Trophoblast cell (in vitro differentiated cells and primary cell): ENCODE results near the gene SNX25.
"Not testable (repeated sequence)": the region's sequence is repeated elsewhere in the genome, so short reads cannot be mapped to it uniquely, and the experiment has no call there.

Experiments
- DNase-seq, 2 donors: peaks; one replicate each; pipeline ENCODE4 v3.0.0-alpha.2; 2016
- H2AFZ ChIP-seq: 2 replicates; pipeline ENCODE4 v1.6.1; 2013; ENCODE audit warnings: low read length, moderate library complexity, mild to moderate bottlenecking; ENCODE audit not compliant: insufficient read depth, poor library complexity
- H2AK5ac ChIP-seq: 2 replicates; pipeline ENCODE4 v1.6.1; 2013; ENCODE audit warnings: mild to moderate bottlenecking, low read length
- H2BK120ac ChIP-seq: 2 replicates; pipeline ENCODE4 v1.6.1; 2013; ENCODE audit warnings: low read length, mild to moderate bottlenecking, moderate library complexity; ENCODE audit not compliant: insufficient read depth, poor library complexity
- H2BK12ac ChIP-seq: 2 replicates; pipeline ENCODE4 v1.6.1; 2013; ENCODE audit warnings: mild to moderate bottlenecking, low read length, moderate library complexity
- H2BK5ac ChIP-seq: 2 replicates; pipeline ENCODE4 v1.6.1; 2013; ENCODE audit warnings: low read length, low read depth, moderate library complexity, mild to moderate bottlenecking; ENCODE audit not compliant: poor library complexity
- H3K14ac ChIP-seq: 2 replicates; pipeline ENCODE4 v1.6.1; 2013; ENCODE audit warnings: mild to moderate bottlenecking, low read length
- H3K18ac ChIP-seq: 2 replicates; pipeline ENCODE4 v1.6.1; 2013; ENCODE audit warnings: mild to moderate bottlenecking, low read length
- H3K23ac ChIP-seq: 2 replicates; pipeline ENCODE4 v1.6.1; 2013; ENCODE audit warnings: low read length
- H3K27ac ChIP-seq: 2 replicates; pipeline ENCODE4 v1.5.1; 2013; ENCODE audit warnings: low read depth, mild to moderate bottlenecking, inconsistent platforms, low read length, moderate library complexity
- H3K27me3 ChIP-seq: 2 replicates; pipeline ENCODE4 v1.6.1; 2013; ENCODE audit warnings: inconsistent platforms, mild to moderate bottlenecking, low read length, moderate library complexity; ENCODE audit not compliant: insufficient read depth
- H3K36me3 ChIP-seq, 2 experiments: 1 replicate in 1 of 2; 2 replicates in 1 of 2; pipeline ENCODE4 v1.6.1; 2013; ENCODE audit warnings: low read length in 2 of 2, mild to moderate bottlenecking in 2 of 2, moderate library complexity in 1 of 2; ENCODE audit not compliant: insufficient read depth in 2 of 2, control insufficient read depth in 1 of 2
- H3K4ac ChIP-seq: 2 replicates; pipeline ENCODE4 v1.6.1; 2013; ENCODE audit warnings: low read depth, mild to moderate bottlenecking, low read length, moderate library complexity
- H3K4me1 ChIP-seq, 2 experiments: 1 replicate in 1 of 2; 2 replicates in 1 of 2; pipeline ENCODE4 v1.6.1; 2013; ENCODE audit warnings: low read length in 2 of 2, mild to moderate bottlenecking in 2 of 2, moderate library complexity in 1 of 2; ENCODE audit not compliant: insufficient read depth in 2 of 2, control insufficient read depth in 1 of 2
- H3K4me2 ChIP-seq: 2 replicates; pipeline ENCODE4 v1.6.1; 2013; ENCODE audit warnings: inconsistent platforms, mild to moderate bottlenecking, low read length, moderate library complexity
- H3K4me3 ChIP-seq: 2 replicates; pipeline ENCODE4 v1.5.1; 2013; ENCODE audit warnings: mild to moderate bottlenecking, low read depth, low read length, inconsistent platforms
- H3K79me1 ChIP-seq: one replicate; pipeline ENCODE4 v1.6.1; 2013; ENCODE audit warnings: low read length
- H3K79me2 ChIP-seq: 2 replicates; pipeline ENCODE4 v1.6.1; 2013; ENCODE audit warnings: low read length, mild to moderate bottlenecking; ENCODE audit not compliant: control insufficient read depth, insufficient read depth, poor library complexity
- H3K9ac ChIP-seq: 2 replicates; pipeline ENCODE4 v1.6.1; 2013; ENCODE audit warnings: mild to moderate bottlenecking, low read length
- H3K9me3 ChIP-seq: 2 replicates; pipeline ENCODE4 v1.6.1; 2013; ENCODE audit warnings: low read depth, mild to moderate bottlenecking, control low read depth, inconsistent platforms, low read length; ENCODE audit not compliant: insufficient read depth
- H4K12ac ChIP-seq: 2 replicates; pipeline ENCODE4 v1.6.1; 2013; ENCODE audit warnings: low read depth, mild to moderate bottlenecking, low read length, moderate library complexity
- H4K8ac ChIP-seq: 2 replicates; pipeline ENCODE4 v1.6.1; 2013; ENCODE audit warnings: low read depth, mild to moderate bottlenecking, low read length, moderate library complexity
- H4K91ac ChIP-seq: one replicate; pipeline ENCODE4 v1.6.1; 2013; ENCODE audit warnings: low read depth, mild to moderate bottlenecking, low read length, moderate library complexity
- WGBS: extraction: QIAGEN DNeasy Blood & Tissue Kit; methylation state at CpG from one replicate; pipeline ENCODE4 v1.1.7; 2013; ENCODE audit warnings: missing lambda C conversion rate; ENCODE audit not compliant: insufficient read length, insufficient coverage; ENCODE audit errors: extremely low coverage; 5-methylcytosine and 5-hydroxymethylcytosine counted together

SNX25 gene

GRCh38 chr4:185238750-185239149 is 29.4 kb downstream of the SNX25 start:
- H3K79me1 ChIP-seq: peaks cover 2% of the 10 kb centered on the region
- H3K4me2 ChIP-seq: no peak overlapping the region
- H3K79me2 ChIP-seq: no peaks in the 10 kb centered on the region
- no peak overlapping the region for H3K14ac ChIP-seq
- no peak overlapping the region for H2BK5ac ChIP-seq
- H3K18ac ChIP-seq: no peak overlapping the region
- H4K12ac ChIP-seq: no peak overlapping the region
- H3K23ac ChIP-seq: no peak overlapping the region
- H2BK12ac ChIP-seq: no peak overlapping the region
- no peak overlapping the region for H3K27ac ChIP-seq
- no peak overlapping the region for H2AFZ ChIP-seq
- no peak overlapping the region for H3K4ac ChIP-seq
- H3K9ac ChIP-seq: no peak overlapping the region
- H2BK120ac ChIP-seq: no peak overlapping the region
- H3K4me1 ChIP-seq: peaks cover 3 to 9% of the 10 kb centered on the region in 2 experiments
- no CpG with 5 or more reads among the region's 4 CpGs for WGBS
- DNase-seq: no peak
- no peaks in the 10 kb centered on the region for H3K9me3 ChIP-seq
- no peak overlapping the region for H4K91ac ChIP-seq
- no peaks in the 10 kb centered on the region for H3K36me3 ChIP-seq
- no peaks in the 10 kb centered on the region for H3K27me3 ChIP-seq
- H2AK5ac ChIP-seq: no peak overlapping the region
- no peak overlapping the region for H4K8ac ChIP-seq
- H3K4me3 ChIP-seq: no peak overlapping the region

GRCh38 chr4:185240486-185240885 is 31.1 kb downstream of the SNX25 start:
- H3K27ac ChIP-seq, H4K91ac ChIP-seq, H3K79me2 ChIP-seq, H2BK5ac ChIP-seq, H3K4me3 ChIP-seq, H3K79me1 ChIP-seq, H3K4ac ChIP-seq, H2BK120ac ChIP-seq, H3K23ac ChIP-seq, H3K36me3 ChIP-seq, DNase-seq, H3K14ac ChIP-seq, H3K9me3 ChIP-seq, H4K8ac ChIP-seq, H2AFZ ChIP-seq, H3K27me3 ChIP-seq, H3K9ac ChIP-seq, H2AK5ac ChIP-seq, H4K12ac ChIP-seq, H3K4me2 ChIP-seq, H3K18ac ChIP-seq, H3K4me1 ChIP-seq, H2BK12ac ChIP-seq: not testable (repeated sequence)
- WGBS: no CpG with 5 or more reads among the region's 32 CpGs

- Histone ChIP-seq H3K9me3 (no peaks in the 10 kb centered on the region), H3K79me1 (no peaks in the 10 kb centered on the region), H3K18ac (no peak overlapping the region), H3K23ac (no peak overlapping the region), H3K27me3 (no peaks in the 10 kb centered on the region), H2BK12ac (no peak overlapping the region), H3K4me1 (peaks cover 2 to 5% of the 10 kb centered on the region in 2 experiments), H2AFZ (no peak overlapping the region), H2BK5ac (no peak overlapping the region), H3K36me3 (peaks cover 0 to 2% of the 10 kb centered on the region in 2 experiments), H2AK5ac (no peak overlapping the region), H3K4me3 (no peak overlapping the region), H4K91ac (no peak overlapping the region), H4K8ac (no peak overlapping the region), H3K4me2 (no peak overlapping the region), H3K4ac (no peak overlapping the region), H4K12ac (no peak overlapping the region), H3K14ac (no peak overlapping the region), H3K79me2 (peaks cover 2% of the 10 kb centered on the region), H2BK120ac (no peak overlapping the region), H3K9ac (no peak overlapping the region), H3K27ac (no peak overlapping the region)
- WGBS: no CpG with 5 or more reads among the region's 6 CpGs
- peak in 1 of 2 donors; percentile 31 for DNase-seq
These were observed 33.5 kb downstream of the SNX25 start for GRCh38 chr4:185242749-185243533.

GRCh38 chr4:185243879-185244278 is 34.5 kb downstream of the SNX25 start:
- no peak overlapping the region for H3K23ac ChIP-seq
- no peak overlapping the region for H3K27ac ChIP-seq
- no peaks in the 10 kb centered on the region for H3K79me1 ChIP-seq
- H3K4me2 ChIP-seq: no peak overlapping the region
- no peak overlapping the region for H2AK5ac ChIP-seq
- no peak overlapping the region for H3K4me3 ChIP-seq
- H4K12ac ChIP-seq: no peak overlapping the region
- H3K9ac ChIP-seq: no peak overlapping the region
- peaks cover 2% of the 10 kb centered on the region for H3K79me2 ChIP-seq
- no peaks in the 10 kb centered on the region for H3K9me3 ChIP-seq
- no peak overlapping the region for H3K14ac ChIP-seq
- H2AFZ ChIP-seq: no peak overlapping the region
- no peaks in the 10 kb centered on the region for H3K27me3 ChIP-seq
- no peak overlapping the region for H2BK12ac ChIP-seq
- no CpG with 5 or more reads among the region's 4 CpGs for WGBS
- H4K8ac ChIP-seq: no peak overlapping the region
- no peak overlapping the region for H2BK5ac ChIP-seq
- peaks cover 0 to 2% of the 10 kb centered on the region in 2 experiments for H3K36me3 ChIP-seq
- H3K18ac ChIP-seq: no peak overlapping the region
- no peak overlapping the region for H2BK120ac ChIP-seq
- no peak overlapping the region for H3K4ac ChIP-seq
- no peak for DNase-seq
- peaks cover 2 to 5% of the 10 kb centered on the region in 2 experiments for H3K4me1 ChIP-seq
- no peak overlapping the region for H4K91ac ChIP-seq
